GM06990 (cell line): Measurements from ENCODE around the gene ZNF366.

ENCODE experiments used
- DNase-seq: peaks from one replicate; pipeline ENCODE4 v3.0.0-alpha.2; 2011; ENCODE audit not compliant: insufficient read length; ENCODE audit errors: extremely low read depth
- H3K27me3 ChIP-seq: replicated peaks from 2 replicates; pipeline ENCODE4 v1.6.0; 2011; ENCODE audit warnings: low read length; ENCODE audit not compliant: control insufficient read depth, insufficient read depth
- H3K36me3 ChIP-seq: 2 replicates; pipeline ENCODE4 v1.5.1; 2011; ENCODE audit warnings: low read length; ENCODE audit not compliant: control insufficient read depth, insufficient read depth
- H3K4me3 ChIP-seq: replicated peaks from 2 replicates; pipeline ENCODE4 v1.5.1; 2011; ENCODE audit warnings: low read depth, mild to moderate bottlenecking, control low read depth, low read length
- TF ChIP-seq, protein P1 (sequence below): IDR thresholded peaks from 2 replicates; pipeline ENCODE4 v1.5.1; 2011; ENCODE audit warnings: low read length, control low read depth, mild to moderate bottlenecking, inconsistent platforms; ENCODE audit not compliant: insufficient read depth, poor library complexity, severe bottlenecking

ZNF366 gene

GRCh38 chr5:72488756-72489155 lies 18.5 kb downstream of the ZNF366 start:
- TF ChIP-seq, protein P1, sequence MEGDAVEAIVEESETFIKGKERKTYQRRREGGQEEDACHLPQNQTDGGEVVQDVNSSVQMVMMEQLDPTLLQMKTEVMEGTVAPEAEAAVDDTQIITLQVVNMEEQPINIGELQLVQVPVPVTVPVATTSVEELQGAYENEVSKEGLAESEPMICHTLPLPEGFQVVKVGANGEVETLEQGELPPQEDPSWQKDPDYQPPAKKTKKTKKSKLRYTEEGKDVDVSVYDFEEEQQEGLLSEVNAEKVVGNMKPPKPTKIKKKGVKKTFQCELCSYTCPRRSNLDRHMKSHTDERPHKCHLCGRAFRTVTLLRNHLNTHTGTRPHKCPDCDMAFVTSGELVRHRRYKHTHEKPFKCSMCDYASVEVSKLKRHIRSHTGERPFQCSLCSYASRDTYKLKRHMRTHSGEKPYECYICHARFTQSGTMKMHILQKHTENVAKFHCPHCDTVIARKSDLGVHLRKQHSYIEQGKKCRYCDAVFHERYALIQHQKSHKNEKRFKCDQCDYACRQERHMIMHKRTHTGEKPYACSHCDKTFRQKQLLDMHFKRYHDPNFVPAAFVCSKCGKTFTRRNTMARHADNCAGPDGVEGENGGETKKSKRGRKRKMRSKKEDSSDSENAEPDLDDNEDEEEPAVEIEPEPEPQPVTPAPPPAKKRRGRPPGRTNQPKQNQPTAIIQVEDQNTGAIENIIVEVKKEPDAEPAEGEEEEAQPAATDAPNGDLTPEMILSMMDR: no peak
- no peaks in the 10 kb centered on the region for H3K36me3 ChIP-seq

DNA sequence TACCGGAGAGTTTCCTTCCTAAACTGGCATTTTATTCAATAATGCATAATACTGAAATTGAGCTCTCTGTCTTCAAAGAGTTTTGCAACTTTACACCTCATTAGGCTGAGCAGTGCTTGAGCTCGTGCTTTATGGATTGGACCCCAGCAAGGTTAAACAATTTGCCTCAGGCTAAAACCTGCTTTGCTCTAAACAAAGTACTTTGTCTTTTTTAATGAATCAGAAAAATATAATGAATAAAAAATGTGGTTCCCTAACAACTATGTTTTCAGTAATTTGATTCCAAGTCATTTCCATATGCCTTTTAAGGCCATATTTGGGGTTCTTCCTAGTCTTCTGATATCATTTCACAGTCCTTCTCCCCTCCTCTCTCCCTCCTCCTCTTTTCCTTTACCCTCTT lies 20.0 kb downstream of the ZNF366 start:
- no peak for DNase-seq
- Histone ChIP-seq H3K27me3 (no peaks in the 10 kb centered on the region), H3K36me3 (no peaks in the 10 kb centered on the region), H3K4me3 (no peak overlapping the region)
- TF ChIP-seq, protein P1: no peak

More at GRCh38 chr5:72488756-72489155, 18.5 kb downstream of the ZNF366 start:
- DNase-seq: no peak
- Histone ChIP-seq H3K27me3 (no peaks in the 10 kb centered on the region), H3K4me3 (no peak overlapping the region)

GRCh38 chr5:72486371-72486770 lies 20.8 kb downstream of the ZNF366 start:
- TF ChIP-seq, protein P1: no peak
- Histone ChIP-seq H3K27me3 (no peaks in the 10 kb centered on the region), H3K36me3 (no peaks in the 10 kb centered on the region), H3K4me3 (no peak overlapping the region)
- no peak for DNase-seq

- DNase-seq: no peak
- Histone ChIP-seq H3K4me3 (no peak overlapping the region), H3K27me3 (no peaks in the 10 kb centered on the region), H3K36me3 (no peaks in the 10 kb centered on the region)
- TF ChIP-seq, protein P1: no peak
These were observed 21.7 kb downstream of the ZNF366 start for GRCh38 chr5:72485430-72485974.

GRCh38 chr5:72482046-72482445 lies 25.2 kb downstream of the ZNF366 start:
- DNase-seq: no peak
- no peaks in the 10 kb centered on the region for H3K36me3 ChIP-seq
- H3K27me3 ChIP-seq: no peaks in the 10 kb centered on the region
- TF ChIP-seq, protein P1: no peak
- H3K4me3 ChIP-seq: no peak overlapping the region

GRCh38 chr5:72480841-72481240 lies 26.4 kb downstream of the ZNF366 start:
- TF ChIP-seq, protein P1: no peak
- H3K4me3 ChIP-seq: no peak overlapping the region
- H3K36me3 ChIP-seq: no peaks in the 10 kb centered on the region
- DNase-seq: no peak
- H3K27me3 ChIP-seq: no peaks in the 10 kb centered on the region
